H9 (cell line): ENCODE results near the gene KBTBD12. TPM values are rescaled to one million over a fixed set of nuclear protein-coding genes. Genes with fewer than 3 reads are reported as not detected.

Experiments
- DNase-seq: peaks from one replicate; pipeline ENCODE4 v3.0.0-alpha.2; 2017
- H2AFZ ChIP-seq: one replicate; pipeline ENCODE4 v1.6.1; 2013; ENCODE audit warnings: mild to moderate bottlenecking, low read length, control low read depth, moderate library complexity
- H2AK5ac ChIP-seq: 2 replicates; pipeline ENCODE4 v1.6.1; 2013; ENCODE audit warnings: low read length, control low read depth, mixed read lengths; ENCODE audit not compliant: insufficient read length
- H2BK120ac ChIP-seq: one replicate; pipeline ENCODE4 v1.6.1; 2013; ENCODE audit warnings: low read depth, mild to moderate bottlenecking, low read length, control low read depth, inconsistent platforms; ENCODE audit not compliant: poor library complexity, severe bottlenecking
- H2BK12ac ChIP-seq: 2 replicates; pipeline ENCODE4 v1.6.1; 2013; ENCODE audit warnings: low read length, control low read depth, mixed read lengths, low read depth; ENCODE audit not compliant: insufficient read length
- H2BK15ac ChIP-seq: 2 replicates; pipeline ENCODE4 v1.6.1; 2013; ENCODE audit warnings: low read depth, low read length, control low read depth
- H2BK20ac ChIP-seq: one replicate; pipeline ENCODE4 v1.6.1; 2013; ENCODE audit warnings: low read depth, mild to moderate bottlenecking, low read length, control low read depth, inconsistent platforms; ENCODE audit not compliant: poor library complexity, severe bottlenecking
- H2BK5ac ChIP-seq: 2 replicates; pipeline ENCODE4 v1.6.1; 2013; ENCODE audit warnings: low read length, control low read depth, mixed read lengths; ENCODE audit not compliant: insufficient read length
- H3K14ac ChIP-seq: 2 replicates; pipeline ENCODE4 v1.6.1; 2013; ENCODE audit warnings: low read length, control low read depth; ENCODE audit not compliant: insufficient read depth
- H3K18ac ChIP-seq: 2 replicates; pipeline ENCODE4 v1.6.1; 2013; ENCODE audit warnings: low read depth, mild to moderate bottlenecking, mixed read lengths, low read length, control low read depth; ENCODE audit not compliant: insufficient read length
- H3K23ac ChIP-seq: 2 replicates; pipeline ENCODE4 v1.6.1; 2013; ENCODE audit warnings: low read length, control low read depth, mixed read lengths, low read depth; ENCODE audit not compliant: insufficient read length
- H3K23me2 ChIP-seq: 2 replicates; pipeline ENCODE4 v1.6.1; 2013; ENCODE audit warnings: low read depth, mild to moderate bottlenecking, mixed read lengths, low read length, control low read depth; ENCODE audit not compliant: insufficient read length, poor library complexity, severe bottlenecking
- H3K27ac ChIP-seq: 2 replicates; pipeline ENCODE4 v1.5.1; 2013; ENCODE audit warnings: low read length, control low read depth, mixed read lengths, low read depth; ENCODE audit not compliant: insufficient read length
- H3K27me3 ChIP-seq: 2 replicates; pipeline ENCODE4 v1.6.1; 2013; ENCODE audit warnings: low read length, control low read depth, inconsistent platforms; ENCODE audit not compliant: insufficient read depth
- H3K4ac ChIP-seq: 2 replicates; pipeline ENCODE4 v1.6.1; 2013; ENCODE audit warnings: low read depth, mild to moderate bottlenecking, control low read depth, inconsistent platforms, low read length, moderate library complexity
- H3K4me1 ChIP-seq: 2 replicates; pipeline ENCODE4 v1.6.1; 2013; ENCODE audit warnings: low read length, control low read depth, inconsistent platforms; ENCODE audit not compliant: insufficient read depth
- H3K4me2 ChIP-seq: 2 replicates; pipeline ENCODE4 v1.6.1; 2013; ENCODE audit warnings: low read length, control low read depth, mixed read lengths; ENCODE audit not compliant: insufficient read length, insufficient read depth
- H3K56ac ChIP-seq: 2 replicates; pipeline ENCODE4 v1.6.1; 2013; ENCODE audit warnings: low read depth, mild to moderate bottlenecking, mixed read lengths, low read length, control low read depth; ENCODE audit not compliant: insufficient read length
- H3K79me1 ChIP-seq: 2 replicates; pipeline ENCODE4 v1.6.1; 2013; ENCODE audit warnings: low read depth, mild to moderate bottlenecking, moderate library complexity, low read length, control low read depth, inconsistent platforms; ENCODE audit not compliant: insufficient read depth, poor library complexity, severe bottlenecking
- H3K79me2 ChIP-seq: 2 replicates; pipeline ENCODE4 v1.6.1; 2013; ENCODE audit warnings: low read length, control low read depth, inconsistent platforms; ENCODE audit not compliant: insufficient read depth
- H3K9ac ChIP-seq: 2 replicates; pipeline ENCODE4 v1.6.1; 2013; ENCODE audit warnings: low read length, control low read depth, mixed read lengths; ENCODE audit not compliant: insufficient read length; ENCODE audit errors: extremely low read depth
- H3K9me3 ChIP-seq: one replicate; pipeline ENCODE4 v1.6.1; 2013; ENCODE audit warnings: low read depth, low read length, inconsistent platforms; ENCODE audit not compliant: control insufficient read depth
- H3T11ph ChIP-seq: one replicate; pipeline ENCODE4 v1.6.1; 2013; ENCODE audit warnings: mild to moderate bottlenecking, low read length, control low read depth, inconsistent platforms
- H4K20me1 ChIP-seq: one replicate; pipeline ENCODE4 v1.6.1; 2013; ENCODE audit not compliant: control insufficient read depth, insufficient read length, insufficient read depth
- H4K5ac ChIP-seq: 2 replicates; pipeline ENCODE4 v1.6.1; 2013; ENCODE audit warnings: low read depth, mild to moderate bottlenecking, mixed read lengths, low read length, control low read depth; ENCODE audit not compliant: insufficient read length
- H4K8ac ChIP-seq: replicated peaks from 2 replicates; pipeline ENCODE4 v1.6.1; 2013; ENCODE audit warnings: low read length, control low read depth, mixed read lengths, low read depth; ENCODE audit not compliant: insufficient read length
- H4K91ac ChIP-seq: 2 replicates; pipeline ENCODE4 v1.6.1; 2013; ENCODE audit warnings: low read depth, mild to moderate bottlenecking, moderate library complexity, mixed read lengths, low read length, control low read depth; ENCODE audit not compliant: insufficient read length
- H3K27ac Mint-ChIP-seq, 3 experiments: 2 replicates in 2 of 3; 3 replicates in 1 of 3; pipeline ENCODE4 v1.8.0; 2020 to 2021; ENCODE audit warnings: mixed read lengths in 3 of 3, mild to moderate bottlenecking in 1 of 3, moderate library complexity in 1 of 3
- H3K27me3 Mint-ChIP-seq: 2 replicates; pipeline ENCODE4 v1.8.0; 2021; ENCODE audit warnings: low read depth, mild to moderate bottlenecking, moderate library complexity, mixed read lengths
- H3K36me3 Mint-ChIP-seq, 3 experiments: 2 replicates in 2 of 3; 3 replicates in 1 of 3; pipeline ENCODE4 v1.8.0; 2020 to 2021; ENCODE audit warnings: low read depth in 3 of 3, mixed read lengths in 3 of 3; ENCODE audit not compliant: insufficient read depth in 1 of 3
- H3K4me1 Mint-ChIP-seq, 2 experiments: 2 replicates each; pipeline ENCODE4 v1.8.0; 2020; ENCODE audit warnings: mixed read lengths in 2 of 2
- H3K4me3 Mint-ChIP-seq, 2 experiments: 2 replicates in 1 of 2; 3 replicates in 1 of 2; pipeline ENCODE4 v1.8.0; 2020 to 2021; ENCODE audit warnings: mild to moderate bottlenecking in 2 of 2, mixed read lengths in 2 of 2, moderate library complexity in 1 of 2
- H3K9me3 Mint-ChIP-seq, 2 experiments: 2 replicates in 1 of 2; 3 replicates in 1 of 2; pipeline ENCODE4 v1.8.0; 2020; ENCODE audit warnings: mild to moderate bottlenecking in 2 of 2, mixed read lengths in 2 of 2, moderate library complexity in 1 of 2
- WGBS: extraction: QIAGEN DNeasy Blood & Tissue Kit; methylation state at CpG from one replicate; pipeline ENCODE4 v1.1.7; 2013; ENCODE audit warnings: missing lambda C conversion rate, low lambda C conversion rate, mixed read lengths; ENCODE audit not compliant: insufficient read length; ENCODE audit errors: extremely low coverage; 5-methylcytosine and 5-hydroxymethylcytosine counted together
- total RNA-seq: library from RNA; stranded (reverse); gene quantifications from 2 replicates; pipeline ENCODE4 v1.2.1, GENCODE V29; 2021
- TF ChIP-seq, protein P1 (sequence below): fragments of 200-600 bp; sonication (generic); conservative IDR thresholded peaks from 3 replicates; pipeline ENCODE4 v1.8.0; 2021; ENCODE audit warnings: antibody characterized with exemption, mild to moderate bottlenecking

The KBTBD12 gene
- total RNA-seq, 1 experiment from 2014 or later, result not detected

DNA sequence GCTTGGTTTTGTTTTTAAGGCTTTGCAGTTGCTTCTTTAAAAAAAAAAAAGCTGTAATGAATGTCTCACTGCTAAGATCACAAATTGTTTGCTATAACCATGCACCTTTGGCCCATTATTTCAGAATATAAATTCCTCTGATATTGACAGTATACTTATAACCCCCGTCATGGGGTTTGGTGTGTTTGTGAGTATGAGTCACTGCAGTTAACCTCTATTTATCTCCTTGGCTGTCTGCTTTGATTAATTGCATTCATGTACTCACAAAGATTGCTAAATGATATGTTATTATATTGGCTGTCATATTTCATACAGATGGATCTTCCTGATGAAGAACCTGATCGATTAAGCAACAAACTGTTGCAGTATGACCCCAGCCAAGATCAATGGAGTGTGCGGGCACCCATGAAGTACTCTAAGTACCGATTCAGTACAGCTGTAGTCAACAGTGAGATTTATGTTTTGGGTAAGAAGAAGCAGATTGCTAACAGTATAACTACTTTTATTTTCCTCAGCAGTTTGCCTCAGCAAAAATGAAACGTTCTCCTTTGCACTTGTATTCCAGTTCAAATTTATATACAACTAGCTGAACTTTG lies 14.9 kb downstream of the KBTBD12 start:
- H3K14ac ChIP-seq, result no peak overlapping the region
- H2BK12ac ChIP-seq, result no peak overlapping the region
- no peak overlapping the region for H2AK5ac ChIP-seq
- no peak overlapping the region for H2BK5ac ChIP-seq
- H3K79me2 ChIP-seq, result no peaks in the 10 kb centered on the region
- no peaks in the 10 kb centered on the region for H3K4me1 ChIP-seq
- no peak overlapping the region for H3K9ac ChIP-seq
- peaks cover 10% of the 10 kb centered on the region for H3K27me3 Mint-ChIP-seq
- no peak overlapping the region for H3K18ac ChIP-seq
- H4K20me1 ChIP-seq, result no peaks in the 10 kb centered on the region
- no peaks in the 10 kb centered on the region for H3K36me3 Mint-ChIP-seq
- H3K79me1 ChIP-seq, result no peaks in the 10 kb centered on the region
- no peaks in the 10 kb centered on the region for H3K9me3 ChIP-seq
- no peak overlapping the region for H2BK120ac ChIP-seq
- DNase-seq, result no peak
- no peak overlapping the region for H3T11ph ChIP-seq
- WGBS, result no CpG with 5 or more reads among the region's 5 CpGs
- no peak overlapping the region for H3K4ac ChIP-seq
- no peaks in the 10 kb centered on the region for H3K27me3 ChIP-seq
- no peak overlapping the region for H4K8ac ChIP-seq
- no peaks in the 10 kb centered on the region for H3K23me2 ChIP-seq
- no peak overlapping the region for H3K4me3 Mint-ChIP-seq
- no peak overlapping the region for H3K4me2 ChIP-seq
- H3K23ac ChIP-seq, result no peak overlapping the region
- no peak overlapping the region for H3K56ac ChIP-seq
- no peak overlapping the region for H2BK15ac ChIP-seq
- no peaks in the 10 kb centered on the region for H3K9me3 Mint-ChIP-seq
- H2BK20ac ChIP-seq, result no peak overlapping the region
- H4K5ac ChIP-seq, result no peak overlapping the region
- no peaks in the 10 kb centered on the region for H3K4me1 Mint-ChIP-seq
- no peak overlapping the region for H2AFZ ChIP-seq
- no peak overlapping the region for H3K27ac Mint-ChIP-seq
- TF ChIP-seq, protein P1, sequence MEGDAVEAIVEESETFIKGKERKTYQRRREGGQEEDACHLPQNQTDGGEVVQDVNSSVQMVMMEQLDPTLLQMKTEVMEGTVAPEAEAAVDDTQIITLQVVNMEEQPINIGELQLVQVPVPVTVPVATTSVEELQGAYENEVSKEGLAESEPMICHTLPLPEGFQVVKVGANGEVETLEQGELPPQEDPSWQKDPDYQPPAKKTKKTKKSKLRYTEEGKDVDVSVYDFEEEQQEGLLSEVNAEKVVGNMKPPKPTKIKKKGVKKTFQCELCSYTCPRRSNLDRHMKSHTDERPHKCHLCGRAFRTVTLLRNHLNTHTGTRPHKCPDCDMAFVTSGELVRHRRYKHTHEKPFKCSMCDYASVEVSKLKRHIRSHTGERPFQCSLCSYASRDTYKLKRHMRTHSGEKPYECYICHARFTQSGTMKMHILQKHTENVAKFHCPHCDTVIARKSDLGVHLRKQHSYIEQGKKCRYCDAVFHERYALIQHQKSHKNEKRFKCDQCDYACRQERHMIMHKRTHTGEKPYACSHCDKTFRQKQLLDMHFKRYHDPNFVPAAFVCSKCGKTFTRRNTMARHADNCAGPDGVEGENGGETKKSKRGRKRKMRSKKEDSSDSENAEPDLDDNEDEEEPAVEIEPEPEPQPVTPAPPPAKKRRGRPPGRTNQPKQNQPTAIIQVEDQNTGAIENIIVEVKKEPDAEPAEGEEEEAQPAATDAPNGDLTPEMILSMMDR, result no peak
- no peak overlapping the region for H4K91ac ChIP-seq
- no peak overlapping the region for H3K27ac ChIP-seq
